NT2/D1 (cell line): ENCODE results near the gene CLEC2B.

ENCODE experiments used
- SUZ12 ChIP-seq: IDR thresholded peaks from 2 replicates; pipeline ENCODE4 v1.6.1; 2011; ENCODE audit not compliant: insufficient read length, insufficient read depth; ENCODE audit errors: extremely low read depth
- ZNF274 ChIP-seq: IDR thresholded peaks from 2 replicates; pipeline ENCODE4 v1.6.1; 2011; ENCODE audit warnings: mild to moderate bottlenecking, low read depth, low read length

DNA sequence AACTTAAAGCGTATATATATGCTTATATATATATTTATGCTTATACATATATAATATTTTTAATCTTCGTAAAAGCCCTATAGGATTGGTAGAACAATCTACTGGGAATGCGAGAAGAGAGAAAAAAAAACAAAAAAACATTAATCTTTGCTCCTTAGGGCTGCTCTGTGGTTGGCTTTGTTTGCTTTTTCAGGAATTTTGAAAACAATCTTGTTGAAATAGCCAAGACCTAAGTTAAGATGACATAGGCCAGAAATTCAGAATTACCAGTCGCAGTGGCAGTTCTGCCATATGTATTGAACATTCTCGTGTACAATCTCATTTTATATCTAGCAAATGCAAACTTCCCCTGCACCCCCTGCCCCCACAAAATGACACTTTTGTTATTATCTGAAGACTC lies 12.8 kb upstream of the CLEC2B start:
- TF ChIP-seq ZNF274 (no peak), SUZ12 (no peak)
